HFF-Myc (cell line): Measurements from ENCODE around the gene FHIT.

Source experiments
- DNase-seq: peaks from one replicate; pipeline ENCODE4 v3.0.0-alpha.2; 2011; ENCODE audit warnings: low read depth; ENCODE audit errors: extremely low read depth
- H3K4me3 ChIP-seq: replicated peaks from 2 replicates; pipeline ENCODE4 v1.5.1; 2011; ENCODE audit warnings: low read depth, mild to moderate bottlenecking, control low read depth, low read length
- TF ChIP-seq, protein P1 (sequence below): IDR thresholded peaks from 2 replicates; pipeline ENCODE4 v1.5.1; 2012; ENCODE audit warnings: mild to moderate bottlenecking, low read depth, low read length, control low read depth; ENCODE audit errors: missing control alignments

Gene FHIT

GRCh38 chr3:60779637-60780036 lies 471.6 kb downstream of the FHIT start:
- no peak for DNase-seq
- no peak overlapping the region for H3K4me3 ChIP-seq
- TF ChIP-seq, protein P1, sequence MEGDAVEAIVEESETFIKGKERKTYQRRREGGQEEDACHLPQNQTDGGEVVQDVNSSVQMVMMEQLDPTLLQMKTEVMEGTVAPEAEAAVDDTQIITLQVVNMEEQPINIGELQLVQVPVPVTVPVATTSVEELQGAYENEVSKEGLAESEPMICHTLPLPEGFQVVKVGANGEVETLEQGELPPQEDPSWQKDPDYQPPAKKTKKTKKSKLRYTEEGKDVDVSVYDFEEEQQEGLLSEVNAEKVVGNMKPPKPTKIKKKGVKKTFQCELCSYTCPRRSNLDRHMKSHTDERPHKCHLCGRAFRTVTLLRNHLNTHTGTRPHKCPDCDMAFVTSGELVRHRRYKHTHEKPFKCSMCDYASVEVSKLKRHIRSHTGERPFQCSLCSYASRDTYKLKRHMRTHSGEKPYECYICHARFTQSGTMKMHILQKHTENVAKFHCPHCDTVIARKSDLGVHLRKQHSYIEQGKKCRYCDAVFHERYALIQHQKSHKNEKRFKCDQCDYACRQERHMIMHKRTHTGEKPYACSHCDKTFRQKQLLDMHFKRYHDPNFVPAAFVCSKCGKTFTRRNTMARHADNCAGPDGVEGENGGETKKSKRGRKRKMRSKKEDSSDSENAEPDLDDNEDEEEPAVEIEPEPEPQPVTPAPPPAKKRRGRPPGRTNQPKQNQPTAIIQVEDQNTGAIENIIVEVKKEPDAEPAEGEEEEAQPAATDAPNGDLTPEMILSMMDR, result no peak

- TF ChIP-seq, protein P1, result no peak
- no peak for DNase-seq
- H3K4me3 ChIP-seq, result no peak overlapping the region
Observed at GRCh38 chr3:60775985-60776384, 475.3 kb downstream of the FHIT start.

DNA sequence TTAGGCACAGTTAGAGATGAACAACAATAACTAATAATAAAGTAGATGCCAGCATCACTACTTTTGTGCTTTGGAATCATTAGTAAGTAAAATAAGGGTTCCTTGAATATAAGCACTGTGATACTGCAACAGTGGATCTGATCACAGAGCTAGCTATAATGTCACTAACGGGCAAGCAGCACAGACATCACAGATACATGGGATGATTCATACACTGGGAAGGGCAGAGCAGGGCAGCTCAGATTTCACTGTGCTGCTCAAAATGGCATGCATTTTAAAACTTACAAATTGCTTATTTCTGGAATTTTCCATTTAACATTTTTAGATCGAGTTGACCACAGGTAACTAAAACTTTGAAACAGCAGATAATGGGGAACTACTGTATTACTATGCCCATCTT lies 476.6 kb downstream of the FHIT start:
- TF ChIP-seq, protein P1, result no peak
- no peak for DNase-seq

GRCh38 chr3:60772584-60772983 lies 478.7 kb downstream of the FHIT start:
- no peak for DNase-seq
- H3K4me3 ChIP-seq, result no peak overlapping the region
- TF ChIP-seq, protein P1, result no peak

More for the DNA sequence above, 476.6 kb downstream of the FHIT start:
- H3K4me3 ChIP-seq, result no peak overlapping the region

- no peak overlapping the region for H3K4me3 ChIP-seq
- TF ChIP-seq, protein P1, result no peak
- no peak for DNase-seq
Observed at GRCh38 chr3:60771766-60772165, 479.5 kb downstream of the FHIT start.

DNA sequence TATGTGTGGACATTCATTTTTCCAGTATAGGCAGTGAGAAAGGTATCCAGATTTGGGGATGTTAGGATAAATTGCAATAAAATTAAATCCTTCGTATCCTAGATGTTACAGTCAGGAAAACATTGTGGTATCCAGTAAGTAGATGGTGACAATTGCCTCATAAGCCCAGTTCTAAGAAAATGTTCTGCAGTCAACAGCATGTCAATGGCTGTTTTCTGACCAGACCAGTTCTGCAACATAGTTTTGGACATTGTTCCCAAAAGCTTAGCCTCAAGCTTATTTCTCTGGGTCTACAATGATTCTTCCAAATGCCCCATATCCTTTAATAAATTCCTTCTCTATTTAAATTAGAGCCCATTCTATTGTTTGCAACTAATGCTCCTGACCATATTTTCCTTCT lies 480.7 kb downstream of the FHIT start:
- DNase-seq, result no peak
- TF ChIP-seq, protein P1, result no peak
- H3K4me3 ChIP-seq, result no peak overlapping the region

- no peak overlapping the region for H3K4me3 ChIP-seq
- TF ChIP-seq, protein P1, result no peak
- no peak for DNase-seq
Observed at GRCh38 chr3:60767536-60767935, 483.7 kb downstream of the FHIT start.
